GM12873 (cell line): Measurements from ENCODE around the gene MSGN1.
A peak's percentile ranks its signal among the peaks of the same experiment; 100 is the strongest.

Source experiments
- TF ChIP-seq, protein P1 (sequence below): IDR thresholded peaks from 2 replicates; pipeline ENCODE4 v1.5.1; 2012; ENCODE audit warnings: low read depth, mild to moderate bottlenecking, moderate library complexity, low read length, control low read depth; ENCODE audit not compliant: insufficient read depth; ENCODE audit errors: missing control alignments

Gene MSGN1

DNA sequence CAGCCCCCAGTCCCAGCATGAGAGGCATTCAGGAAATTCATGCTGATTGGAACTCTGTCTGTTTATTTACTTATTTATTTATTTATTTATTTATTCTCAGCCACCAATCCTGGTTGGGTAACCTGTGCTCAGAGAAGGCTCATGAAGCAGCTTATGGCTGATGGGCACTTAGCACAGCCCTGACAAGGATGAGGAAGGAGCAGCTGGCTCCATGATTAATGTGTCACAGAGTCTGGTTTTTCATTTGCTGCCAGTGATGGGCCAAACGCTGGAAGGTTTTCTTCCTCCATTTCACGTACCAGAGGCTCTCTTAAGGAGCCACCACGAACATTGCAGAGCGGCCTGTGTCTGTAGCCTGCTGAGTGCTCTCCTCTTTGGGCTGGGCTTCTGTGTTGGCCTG, 33.9 kb downstream of the MSGN1 start:
- TF ChIP-seq, protein P1, sequence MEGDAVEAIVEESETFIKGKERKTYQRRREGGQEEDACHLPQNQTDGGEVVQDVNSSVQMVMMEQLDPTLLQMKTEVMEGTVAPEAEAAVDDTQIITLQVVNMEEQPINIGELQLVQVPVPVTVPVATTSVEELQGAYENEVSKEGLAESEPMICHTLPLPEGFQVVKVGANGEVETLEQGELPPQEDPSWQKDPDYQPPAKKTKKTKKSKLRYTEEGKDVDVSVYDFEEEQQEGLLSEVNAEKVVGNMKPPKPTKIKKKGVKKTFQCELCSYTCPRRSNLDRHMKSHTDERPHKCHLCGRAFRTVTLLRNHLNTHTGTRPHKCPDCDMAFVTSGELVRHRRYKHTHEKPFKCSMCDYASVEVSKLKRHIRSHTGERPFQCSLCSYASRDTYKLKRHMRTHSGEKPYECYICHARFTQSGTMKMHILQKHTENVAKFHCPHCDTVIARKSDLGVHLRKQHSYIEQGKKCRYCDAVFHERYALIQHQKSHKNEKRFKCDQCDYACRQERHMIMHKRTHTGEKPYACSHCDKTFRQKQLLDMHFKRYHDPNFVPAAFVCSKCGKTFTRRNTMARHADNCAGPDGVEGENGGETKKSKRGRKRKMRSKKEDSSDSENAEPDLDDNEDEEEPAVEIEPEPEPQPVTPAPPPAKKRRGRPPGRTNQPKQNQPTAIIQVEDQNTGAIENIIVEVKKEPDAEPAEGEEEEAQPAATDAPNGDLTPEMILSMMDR: no peak

DNA sequence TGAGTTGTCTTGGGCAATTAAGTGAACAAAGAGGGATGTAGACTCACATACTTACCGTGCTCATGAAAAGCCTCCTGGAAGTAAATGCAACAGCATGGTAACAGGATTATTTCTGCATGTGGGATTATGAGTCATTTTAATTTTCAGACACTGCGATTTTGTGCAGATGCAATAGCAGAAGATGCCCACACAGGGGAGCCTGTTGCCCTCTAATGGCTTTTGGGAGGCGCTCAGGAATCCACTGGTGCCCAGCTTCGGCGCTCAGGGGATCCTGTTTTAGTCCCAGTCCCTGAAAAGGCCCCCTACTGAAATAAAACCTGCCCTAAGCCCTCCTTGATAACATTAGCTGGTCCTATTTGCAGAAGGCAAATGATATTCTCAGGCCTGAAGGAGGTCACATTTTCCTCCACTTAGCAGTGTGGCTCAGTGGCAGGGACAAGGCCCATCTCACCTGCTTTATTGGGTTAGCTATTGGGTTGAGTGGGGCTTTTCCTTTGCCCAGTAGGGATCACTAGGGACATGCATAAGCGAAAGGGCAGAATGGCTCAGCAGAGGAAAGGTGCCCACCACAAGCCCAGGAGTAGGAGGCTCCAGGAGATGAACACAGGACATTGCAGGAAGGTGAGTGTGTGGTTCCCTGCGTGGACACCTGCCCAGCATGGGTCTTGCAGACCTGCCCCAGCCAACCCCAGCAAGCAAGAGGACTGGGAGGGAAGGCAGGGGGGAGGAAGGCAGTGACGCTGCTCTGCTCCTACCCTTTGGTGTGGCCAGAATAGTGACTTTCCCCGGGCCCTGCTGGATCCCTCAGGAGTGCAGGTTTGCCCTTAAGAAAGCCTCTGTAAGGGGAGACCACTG, 35.7 kb downstream of the MSGN1 start:
- TF ChIP-seq, protein P1: peak; percentile 91

GRCh38 chr2:17853799-17854198, 37.5 kb downstream of the MSGN1 start:
- TF ChIP-seq, protein P1: no peak

- TF ChIP-seq, protein P1: no peak
Measured at GRCh38 chr2:17857021-17857420, 40.8 kb downstream of the MSGN1 start.

DNA sequence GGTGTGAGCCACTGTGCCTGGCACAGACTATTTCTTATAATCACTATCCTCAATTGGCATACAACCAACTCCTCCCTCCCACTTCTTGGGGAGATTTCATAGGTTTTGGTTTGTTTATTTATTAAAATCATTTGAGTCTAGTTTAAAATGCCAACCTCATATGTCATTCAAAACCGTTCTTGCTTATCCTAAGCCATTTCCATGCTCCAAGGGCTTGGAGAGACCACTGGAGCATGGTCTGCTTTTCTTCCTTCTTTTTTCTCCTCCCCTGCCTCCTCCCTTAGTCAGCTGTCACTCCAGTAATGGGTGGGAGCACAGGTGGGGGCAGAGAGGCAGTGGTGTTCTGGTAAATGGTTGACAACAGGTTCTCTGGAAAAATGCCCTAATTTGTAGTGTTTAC, 41.8 kb downstream of the MSGN1 start:
- TF ChIP-seq, protein P1: no peak

- TF ChIP-seq, protein P1: no peak
Measured at GRCh38 chr2:17863539-17863938, 47.3 kb downstream of the MSGN1 start.

- TF ChIP-seq, protein P1: no peak
Measured at GRCh38 chr2:17864676-17865075, 48.4 kb downstream of the MSGN1 start.
